ENCODE results near the gene SLC26A9. TPM values are rescaled to one million over a fixed set of nuclear protein-coding genes. Genes with fewer than 3 reads are reported as not detected.

Gene SLC26A9
- total and polyA plus RNA-seq, 2 donors (not counting 3 experiments of a cell fraction or from before 2014, with no cell fraction given): 0.10 to 0.20 TPM

DNA sequence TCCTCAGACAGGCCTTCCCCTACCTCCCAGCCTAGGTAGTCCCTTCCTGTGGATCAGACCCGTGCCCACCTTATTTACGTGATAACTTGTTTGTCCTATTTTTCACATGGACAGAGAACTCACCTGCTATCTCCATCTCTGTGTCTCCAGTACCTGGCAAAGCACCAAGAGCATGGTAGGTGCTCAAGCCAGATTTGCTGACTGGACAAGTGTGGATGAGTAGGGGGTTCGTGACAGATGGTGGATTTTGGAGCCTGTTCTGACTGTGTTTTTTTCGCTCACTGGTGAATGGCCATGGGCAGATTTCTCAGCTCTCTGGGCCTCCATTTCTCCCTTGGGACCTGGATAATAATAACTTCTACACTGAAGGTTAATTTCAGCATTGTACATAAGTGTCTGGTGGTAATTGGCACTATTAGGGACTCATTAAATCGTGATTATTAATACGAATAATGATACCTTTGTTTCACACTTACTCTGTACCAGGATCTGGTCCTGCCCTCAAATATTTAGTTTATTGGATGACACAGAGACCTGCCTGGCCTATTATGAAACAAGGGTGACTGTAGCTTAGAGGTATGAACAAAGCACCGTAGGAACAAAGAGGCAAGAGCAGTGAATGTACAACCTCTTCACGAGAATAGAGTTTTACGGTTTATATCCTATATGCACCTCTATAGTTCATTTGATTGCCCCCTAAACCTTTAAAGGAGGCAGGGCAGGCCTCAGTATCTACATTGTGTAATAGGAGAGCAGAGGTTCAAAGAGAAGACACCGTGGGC lies 24.5 kb upstream of the SLC26A9 start:
- H3K4me2 ChIP-seq (ENCODE audit: insufficient read depth, low read length): no peak overlapping the region
- no peaks in the 10 kb centered on the region for H3K36me3 ChIP-seq (ENCODE audit: control insufficient read depth in 2 of 2, extremely low read depth in 1 of 2, insufficient read depth in 2 of 2, low read length in 2 of 2)
- no peaks in the 10 kb centered on the region for H3K9me3 ChIP-seq (replicated peaks; ENCODE audit: control insufficient read depth, insufficient read depth, low read length)
- dilution Hi-C loops (cut with MboI; ENCODE audit: extremely low pct_ligation_motif_present, low sequenced_read_pairs): no loop called here
- ChIA-PET POLR2A (no interaction called here), CTCF (interaction anchor here (5.9 to 15.6 kb wide), 2 partner anchors 10 to 48 kb away, joined by 61 to 154 read pairs; no protein-coding TSS in a partner anchor)
- H2AFZ ChIP-seq (ENCODE audit: low read depth, low read length): no peak overlapping the region
- no peak for TF ChIP-seq EZH2 (IDR thresholded peaks at IDR 0.05; ENCODE audit: borderline replicate concordance, low read depth, low read length, severe bottlenecking)
- DNase-seq (ENCODE audit: low read depth, low spot score) (no peak), FAIRE-seq (no peak)
- no peaks in the 10 kb centered on the region for H4K20me1 ChIP-seq (replicated peaks; ENCODE audit: control insufficient read depth, extremely low read depth, insufficient read depth, low read length)
- no peaks in the 10 kb centered on the region for H3K27me3 ChIP-seq (ENCODE audit: control insufficient read depth in 2 of 2, insufficient read depth in 2 of 2, low read length in 2 of 2)
- no peak overlapping the region for H3K9ac ChIP-seq (replicated peaks; ENCODE audit: extremely low read depth, insufficient read depth, low read length)
- H3K27ac ChIP-seq (ENCODE audit: insufficient read depth, low read depth, low read length): no peak overlapping the region
- intact Hi-C loops (cut with micrococcal nuclease): no loop called here
- no TSS peak for BruUV-seq (replicated peaks)
- no peak overlapping the region for H3K4me3 ChIP-seq (replicated peaks in 1 of 3; ENCODE audit: insufficient read depth in 1 of 3, low read depth in 1 of 3, low read length in 3 of 3)
- no peaks in the 10 kb centered on the region for H3K79me2 ChIP-seq (ENCODE audit: control insufficient read depth, insufficient read depth, low read length)
- no peaks in the 10 kb centered on the region for H3K9me1 ChIP-seq (replicated peaks; ENCODE audit: control insufficient read depth, extremely low read depth, insufficient read depth, low read length)
- peaks cover 14% of the 10 kb centered on the region for H3K4me1 ChIP-seq (ENCODE audit: control insufficient read depth, extremely low read depth, insufficient read depth, low read length)

DNA sequence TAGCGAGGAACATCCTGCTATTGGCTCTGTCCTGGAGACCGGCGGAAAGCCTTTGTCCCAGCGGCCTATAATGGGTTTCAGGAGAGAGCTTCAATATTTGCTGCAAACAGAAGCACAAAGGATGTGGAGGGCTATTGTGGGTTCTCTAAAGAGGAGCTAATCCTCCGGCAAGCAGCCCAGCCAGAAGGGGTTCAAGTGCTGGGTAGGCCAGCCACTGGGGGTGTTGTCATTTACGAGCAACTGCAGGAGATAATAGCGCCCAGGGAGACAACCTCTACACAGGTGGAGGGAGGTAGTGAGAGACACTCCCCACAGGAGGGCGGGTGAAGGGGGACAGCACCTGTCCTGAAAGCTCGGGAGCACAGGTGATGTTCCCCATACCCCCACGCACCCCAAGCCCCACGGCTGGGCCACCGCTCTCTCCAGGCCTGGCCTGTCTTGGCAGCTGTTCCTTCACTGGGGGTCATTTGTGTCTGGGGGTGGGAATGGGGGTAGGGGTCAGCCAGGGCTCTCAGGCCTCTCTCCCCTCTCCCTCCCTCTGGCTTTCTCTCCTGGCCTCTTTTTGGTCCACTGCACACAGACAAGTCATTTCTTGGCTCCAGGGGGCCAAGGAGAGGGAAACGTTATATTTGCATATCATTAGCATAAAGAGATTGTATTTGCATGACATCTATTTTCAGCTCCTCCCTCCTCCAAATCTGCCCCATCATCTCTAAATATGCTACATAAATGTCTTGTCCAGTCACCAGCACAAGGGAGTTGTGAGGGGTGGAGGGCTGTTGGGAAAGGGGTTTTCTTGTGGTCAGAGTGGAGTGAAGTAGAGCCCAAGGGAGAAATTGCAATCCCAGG lies 22.0 kb upstream of the SLC26A9 start:
- POLR2A ChIA-PET: no interaction called here
- CTCF ChIA-PET: interaction anchor here (0.6 to 15.6 kb wide), 4 partner anchors 12 to 1021 kb away, joined by 3 to 154 read pairs (median 4); no protein-coding TSS in a partner anchor

More for the DNA sequence above, 22.0 kb upstream of the SLC26A9 start:
- TF ChIP-seq EZH2 (IDR thresholded peaks at IDR 0.05; ENCODE audit: borderline replicate concordance, low read depth, low read length, severe bottlenecking): no peak
- TF ChIP-seq MAX (IDR thresholded peaks at IDR 0.05; ENCODE audit: insufficient read depth, insufficient read length): no peak
- TF ChIP-seq JUN (IDR thresholded peaks at IDR 0.05; ENCODE audit: borderline replicate concordance, insufficient read depth, insufficient read length, low read depth): no peak
- no peak for TF ChIP-seq MYC (IDR thresholded peaks at IDR 0.05; ENCODE audit: low read depth, low read length)
- DNase-seq (ENCODE audit: low read depth, low spot score): no peak
- no peak overlapping the region for H3K27ac ChIP-seq (ENCODE audit: insufficient read depth, low read depth, low read length)
- no TSS peak for BruUV-seq (replicated peaks)
- no peaks in the 10 kb centered on the region for H4K20me1 ChIP-seq (replicated peaks; ENCODE audit: control insufficient read depth, extremely low read depth, insufficient read depth, low read length)
- H3K4me3 ChIP-seq (replicated peaks in 1 of 3; ENCODE audit: insufficient read depth in 1 of 3, low read depth in 1 of 3, low read length in 3 of 3): no peak overlapping the region
- H3K36me3 ChIP-seq (ENCODE audit: control insufficient read depth in 2 of 2, extremely low read depth in 1 of 2, insufficient read depth in 2 of 2, low read length in 2 of 2): no peaks in the 10 kb centered on the region
- dilution Hi-C loops (cut with MboI; ENCODE audit: extremely low pct_ligation_motif_present, low sequenced_read_pairs) (no loop called here), intact Hi-C loops (cut with micrococcal nuclease) (no loop called here)
- H3K9me1 ChIP-seq (replicated peaks; ENCODE audit: control insufficient read depth, extremely low read depth, insufficient read depth, low read length): no peaks in the 10 kb centered on the region
- H3K4me1 ChIP-seq (ENCODE audit: control insufficient read depth, extremely low read depth, insufficient read depth, low read length): peaks cover 21% of the 10 kb centered on the region
- H3K9me3 ChIP-seq (replicated peaks; ENCODE audit: control insufficient read depth, insufficient read depth, low read length): no peaks in the 10 kb centered on the region
- no peak for FAIRE-seq
- no peak overlapping the region for H3K4me2 ChIP-seq (ENCODE audit: insufficient read depth, low read length)
- H3K79me2 ChIP-seq (ENCODE audit: control insufficient read depth, insufficient read depth, low read length): no peaks in the 10 kb centered on the region
- H2AFZ ChIP-seq (ENCODE audit: low read depth, low read length): no peak overlapping the region
- no peaks in the 10 kb centered on the region for H3K27me3 ChIP-seq (ENCODE audit: control insufficient read depth in 2 of 2, insufficient read depth in 2 of 2, low read length in 2 of 2)
- no peak overlapping the region for H3K9ac ChIP-seq (replicated peaks; ENCODE audit: extremely low read depth, insufficient read depth, low read length)
